T-helper 1 cell treated with Interleukin-12 subunit alpha and Interleukin-12 subunit beta and Interleukin-4 antibody, amounts not matched to agents 30 ng/mL and 1 ng/mL, for 36 hours (primary cell): Measurements from ENCODE around the gene CEP70. TPM values are rescaled to one million over a fixed set of nuclear protein-coding genes. Genes with fewer than 3 reads are reported as not detected.
"Not testable (repeated sequence)": the region's sequence is repeated elsewhere in the genome, so short reads cannot be mapped to it uniquely, and the experiment has no call there.

Experiments used
- intact Hi-C: fragments of 100-400 bp; cut with micrococcal nuclease; formaldehyde crosslinking; loops from one replicate; pipeline ENCODE4 v1.15.1; 2024
- total RNA-seq: library from RNA; stranded (reverse); gene quantifications from 2 replicates; pipeline ENCODE4 v1.2.3, GENCODE V29; 2022

The CEP70 gene, protein sequence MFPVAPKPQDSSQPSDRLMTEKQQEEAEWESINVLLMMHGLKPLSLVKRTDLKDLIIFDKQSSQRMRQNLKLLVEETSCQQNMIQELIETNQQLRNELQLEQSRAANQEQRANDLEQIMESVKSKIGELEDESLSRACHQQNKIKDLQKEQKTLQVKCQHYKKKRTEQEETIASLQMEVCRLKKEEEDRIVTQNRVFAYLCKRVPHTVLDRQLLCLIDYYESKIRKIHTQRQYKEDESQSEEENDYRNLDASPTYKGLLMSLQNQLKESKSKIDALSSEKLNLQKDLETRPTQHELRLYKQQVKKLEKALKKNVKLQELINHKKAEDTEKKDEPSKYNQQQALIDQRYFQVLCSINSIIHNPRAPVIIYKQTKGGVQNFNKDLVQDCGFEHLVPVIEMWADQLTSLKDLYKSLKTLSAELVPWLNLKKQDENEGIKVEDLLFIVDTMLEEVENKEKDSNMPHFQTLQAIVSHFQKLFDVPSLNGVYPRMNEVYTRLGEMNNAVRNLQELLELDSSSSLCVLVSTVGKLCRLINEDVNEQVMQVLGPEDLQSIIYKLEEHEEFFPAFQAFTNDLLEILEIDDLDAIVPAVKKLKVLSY
- 6.5 and 7.4 TPM in 2 replicates for total RNA-seq

DNA sequence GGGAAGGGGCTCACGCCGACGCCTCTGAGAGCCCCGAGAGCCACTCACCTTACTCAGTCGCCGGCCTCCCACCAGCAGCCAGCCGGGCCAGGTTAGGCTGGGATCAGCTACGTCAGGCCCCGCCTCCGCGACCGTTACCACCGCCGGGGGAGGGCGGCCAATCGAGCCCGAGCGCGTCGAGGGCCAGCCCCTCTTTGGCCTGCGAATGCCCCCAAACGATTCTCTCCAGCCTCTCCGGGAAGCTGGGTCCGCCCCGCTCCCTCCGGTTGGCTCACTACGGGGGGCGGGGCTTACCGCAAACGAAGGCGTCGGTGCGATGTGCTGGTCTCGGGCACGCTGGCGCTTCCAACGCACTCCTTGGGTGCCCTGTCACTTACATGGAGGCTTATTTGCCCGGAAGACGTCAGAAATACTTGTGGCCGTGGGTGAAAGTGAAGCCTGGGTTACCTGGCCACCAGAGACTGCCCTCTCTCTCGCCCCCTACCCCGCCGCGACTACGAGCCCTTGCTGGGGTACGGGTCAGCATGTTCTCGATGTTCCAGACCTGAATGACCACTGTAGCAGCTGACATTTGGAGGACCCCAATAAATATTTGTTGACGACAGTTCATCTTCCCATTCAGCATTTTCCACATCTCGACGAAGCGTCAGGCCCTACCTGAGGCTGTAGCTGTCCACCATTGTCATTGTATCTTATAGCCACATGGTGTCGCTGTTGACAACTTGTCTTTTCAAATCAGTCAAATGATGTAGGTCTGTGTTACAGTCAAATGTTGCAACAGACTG is at the start of gene CEP70:
TSS of gene CEP70 (minus strand) at position 111 of the 785 bp plus-strand sequence. CDS start 21,333 bp downstream, outside the sequence.
- intact Hi-C loops = loop anchor here (1.0 to 10.0 kb wide), 21 partner anchors 15 to 793 kb away; partner anchors contain the start of genes ARMC8, COPB2, DBR1 and MRPS22

DNA sequence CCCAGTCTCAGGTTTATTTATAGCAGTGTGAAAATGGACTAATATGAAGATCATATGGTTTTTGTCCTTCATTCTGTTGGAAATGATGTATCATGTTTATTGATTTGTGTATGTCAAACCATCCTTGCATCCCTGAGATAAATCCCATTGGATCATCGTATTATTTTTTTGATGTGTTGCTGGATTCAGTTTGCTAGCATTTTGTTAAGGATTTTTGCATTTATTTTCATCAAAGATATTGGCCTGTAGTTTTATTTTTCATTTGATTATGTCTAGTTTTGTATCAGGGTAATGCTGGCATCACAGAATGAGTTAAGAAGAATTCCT is 48.8 kb upstream of the CEP70 start:
- intact Hi-C loops = no loop called here

DNA sequence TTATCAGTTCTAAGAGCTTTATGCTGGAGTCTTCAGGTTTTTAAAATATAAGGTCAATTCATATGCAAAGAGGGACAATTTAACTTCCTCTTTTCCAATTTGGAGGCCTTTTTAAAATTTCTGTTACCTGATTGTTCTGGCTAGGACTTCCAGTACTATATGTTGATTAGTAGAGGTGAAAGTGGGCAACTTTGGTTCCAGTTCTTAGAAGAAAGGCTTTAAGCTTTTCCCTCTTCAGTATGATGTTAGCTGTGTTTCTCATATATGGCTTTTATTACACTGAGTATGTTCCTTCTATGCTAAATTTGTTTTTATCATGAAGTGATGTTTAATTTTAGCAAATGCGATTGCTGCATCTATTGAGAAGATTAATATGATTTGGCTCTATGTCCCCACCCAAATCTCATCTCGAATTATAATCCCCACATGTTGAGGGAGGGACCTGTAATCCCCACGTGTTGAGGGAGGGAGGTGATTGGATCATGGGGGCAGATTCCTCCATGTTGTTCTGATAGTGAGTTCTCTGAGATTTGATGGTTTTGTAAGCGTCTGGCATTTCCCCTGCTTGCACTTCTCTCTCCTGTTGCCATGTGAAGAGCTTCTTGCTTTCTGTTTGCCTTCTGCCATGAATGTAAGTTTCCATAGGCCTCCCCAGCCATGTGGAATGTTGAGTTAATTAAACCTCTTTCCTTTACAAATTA is 48.3 kb upstream of the CEP70 start:
- intact Hi-C loops = no loop called here

DNA sequence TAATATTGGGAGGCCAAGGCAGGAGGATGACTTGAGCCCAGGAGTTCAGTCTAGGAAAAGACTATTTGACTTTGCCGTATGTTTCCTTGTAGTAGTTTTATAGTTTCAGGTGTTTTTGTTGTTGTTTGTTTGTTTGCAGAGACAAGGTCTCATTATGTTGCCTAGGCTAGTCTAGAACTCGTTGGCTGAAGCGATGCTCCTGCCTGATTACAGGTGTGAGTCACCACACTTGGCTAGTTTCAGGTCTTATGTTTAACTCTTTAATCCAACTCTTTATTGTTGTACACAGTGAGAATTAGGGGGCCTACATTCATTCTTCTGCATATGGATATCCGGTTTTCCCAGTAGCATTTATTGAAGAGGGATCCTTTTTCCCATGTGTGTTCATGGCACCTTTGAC is 46.5 kb upstream of the CEP70 start:
- intact Hi-C loops = no loop called here

DNA sequence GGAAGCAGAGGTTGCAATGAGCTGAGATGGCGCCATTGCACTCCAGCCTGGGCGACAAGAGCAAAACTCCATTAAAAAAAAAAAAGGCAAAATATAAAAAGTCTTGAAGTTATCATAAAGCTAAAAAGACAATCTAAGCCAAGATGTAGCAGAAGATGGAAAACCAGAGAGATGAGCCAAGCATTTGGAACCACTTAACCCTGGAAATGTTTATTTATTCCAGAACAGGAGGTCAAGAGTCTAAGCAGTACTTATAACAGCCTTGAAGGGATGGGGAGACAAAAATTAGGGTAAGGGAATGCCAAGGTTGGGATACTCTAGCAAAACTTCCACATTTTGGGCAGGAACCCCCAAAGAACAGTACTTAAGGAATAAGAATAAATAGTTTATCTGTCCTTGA is 44.6 kb upstream of the CEP70 start:
- intact Hi-C loops = no loop called here

DNA sequence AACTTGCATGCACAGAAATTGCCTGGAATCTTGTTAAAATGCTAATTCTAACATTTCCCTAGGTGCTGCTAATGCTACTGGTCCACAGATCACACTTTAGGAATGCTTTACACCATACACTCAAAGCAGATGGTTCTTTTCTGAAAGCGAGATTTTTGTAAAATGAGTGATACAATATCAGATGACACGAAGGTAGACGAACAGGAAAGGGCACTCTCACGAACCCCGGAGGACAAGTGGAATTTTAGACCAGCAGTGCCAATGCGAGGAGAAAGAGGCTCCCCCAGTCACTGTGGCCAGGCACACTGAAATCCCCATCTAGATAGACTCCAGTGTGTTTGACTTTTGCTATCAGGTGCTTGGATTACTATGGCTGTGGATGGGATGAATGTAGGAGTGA is 35.5 kb upstream of the CEP70 start:
- intact Hi-C loops = no loop called here

DNA sequence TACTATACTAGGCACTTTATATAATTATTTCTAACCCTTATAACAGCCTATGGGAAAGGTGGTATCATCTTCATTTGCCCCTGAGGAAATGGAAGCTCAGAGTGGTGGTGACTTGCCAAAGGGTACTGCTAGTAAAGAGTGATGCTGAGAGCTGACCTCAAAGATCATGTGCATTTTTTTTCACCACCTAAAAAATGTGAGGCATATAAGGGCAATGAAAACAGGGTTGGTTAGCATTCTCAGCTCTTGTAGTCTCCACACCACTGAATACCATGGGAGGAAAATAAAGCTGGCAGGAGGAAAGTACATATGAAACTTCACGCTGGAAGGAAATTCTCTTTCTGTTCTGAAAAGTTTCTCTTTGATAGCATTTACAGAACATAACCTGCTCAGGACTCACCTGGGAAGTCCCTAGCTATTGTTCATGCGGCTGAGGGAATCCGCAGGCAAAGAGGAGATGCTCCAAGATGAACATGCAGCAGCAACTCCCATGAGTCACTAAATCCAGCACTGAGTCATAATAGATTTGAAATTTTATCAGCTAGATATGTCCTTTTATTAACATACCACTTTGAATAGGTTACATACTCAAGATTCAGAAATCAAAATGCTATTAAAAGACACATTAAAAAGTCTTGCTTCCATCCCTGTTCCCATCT is 31.8 kb upstream of the CEP70 start:
- intact Hi-C loops = no loop called here

DNA sequence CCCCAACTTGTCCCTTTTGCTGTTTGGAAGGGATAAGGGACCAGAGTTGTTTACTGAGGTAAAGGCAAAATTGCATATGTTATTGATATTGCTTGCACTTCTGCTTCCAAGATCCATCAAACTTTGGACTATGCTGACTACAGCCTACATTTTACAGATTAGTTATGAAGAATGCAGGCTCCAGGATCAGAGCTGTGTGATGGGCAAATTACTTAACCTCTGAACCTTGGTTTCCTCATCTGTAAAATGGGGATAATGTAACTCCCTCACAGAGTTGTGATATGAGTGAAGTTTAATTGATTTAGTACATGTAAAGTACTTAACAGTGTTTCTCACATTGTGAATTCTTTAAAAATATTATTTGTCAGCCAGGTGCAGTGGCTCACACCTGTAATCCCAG is 30.5 kb upstream of the CEP70 start:
- intact Hi-C loops = no loop called here

DNA sequence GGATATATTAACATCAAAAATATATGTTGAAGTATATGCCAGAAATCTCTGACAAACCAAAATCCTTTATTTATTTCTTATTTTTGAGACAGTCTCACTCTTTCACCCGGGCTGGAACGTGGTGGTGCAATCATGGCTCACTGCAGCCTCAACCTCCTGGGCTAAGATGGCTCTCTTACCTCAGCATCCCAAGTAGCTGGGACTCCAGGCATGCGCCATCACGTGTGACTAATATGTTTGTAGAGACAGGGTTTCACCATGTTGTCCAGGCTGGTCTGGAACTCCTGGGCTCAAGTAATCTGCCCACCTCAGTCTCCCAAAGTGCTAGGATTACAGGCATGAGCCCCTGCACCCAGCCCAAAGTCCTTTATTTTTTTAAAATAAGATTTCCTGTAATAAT is 26.4 kb upstream of the CEP70 start:
- intact Hi-C loops = no loop called here

DNA sequence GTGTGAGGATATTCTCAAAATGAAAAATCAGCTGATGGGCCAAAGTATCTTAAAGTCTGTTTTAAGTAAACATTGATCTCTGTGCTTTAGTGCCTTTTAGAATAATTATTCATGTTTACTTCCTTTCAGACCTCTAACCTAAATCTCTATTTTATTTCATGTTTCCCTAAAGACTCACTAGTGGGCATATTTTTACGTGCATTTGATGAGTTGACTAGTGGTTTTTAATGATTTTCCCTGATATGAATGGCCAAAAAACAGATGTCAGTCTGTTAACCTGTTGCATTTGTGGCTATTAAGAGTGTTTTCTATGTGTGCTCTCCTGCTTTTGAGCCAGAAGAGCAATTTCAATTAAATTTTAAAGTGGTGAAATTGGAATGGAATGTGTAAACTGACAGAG is 21.4 kb upstream of the CEP70 start:
- intact Hi-C loops = no loop called here

DNA sequence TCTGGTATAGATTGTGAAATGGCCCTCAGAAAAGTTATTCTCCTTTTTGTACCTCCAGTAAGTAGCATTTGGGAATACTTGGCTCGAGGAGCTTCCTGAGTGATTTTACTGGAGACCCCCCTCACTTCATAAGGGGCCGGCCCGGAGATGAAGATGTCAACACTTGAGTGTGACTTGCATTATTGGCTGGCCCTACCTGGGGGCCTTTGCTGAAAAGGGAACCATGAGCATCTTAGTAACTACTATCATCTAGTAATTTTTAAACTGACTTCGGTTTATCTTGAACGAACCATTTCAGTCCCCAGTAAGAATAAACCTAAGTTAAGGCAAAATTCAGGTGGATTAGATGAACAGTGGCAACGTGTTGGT is 15.8 kb upstream of the CEP70 start:
- intact Hi-C loops = loop anchor here (1.0 to 5.0 kb wide), 6 partner anchors 16 to 438 kb away; partner anchors contain the start of genes ARMC8, CEP70, DBR1 and NME9

DNA sequence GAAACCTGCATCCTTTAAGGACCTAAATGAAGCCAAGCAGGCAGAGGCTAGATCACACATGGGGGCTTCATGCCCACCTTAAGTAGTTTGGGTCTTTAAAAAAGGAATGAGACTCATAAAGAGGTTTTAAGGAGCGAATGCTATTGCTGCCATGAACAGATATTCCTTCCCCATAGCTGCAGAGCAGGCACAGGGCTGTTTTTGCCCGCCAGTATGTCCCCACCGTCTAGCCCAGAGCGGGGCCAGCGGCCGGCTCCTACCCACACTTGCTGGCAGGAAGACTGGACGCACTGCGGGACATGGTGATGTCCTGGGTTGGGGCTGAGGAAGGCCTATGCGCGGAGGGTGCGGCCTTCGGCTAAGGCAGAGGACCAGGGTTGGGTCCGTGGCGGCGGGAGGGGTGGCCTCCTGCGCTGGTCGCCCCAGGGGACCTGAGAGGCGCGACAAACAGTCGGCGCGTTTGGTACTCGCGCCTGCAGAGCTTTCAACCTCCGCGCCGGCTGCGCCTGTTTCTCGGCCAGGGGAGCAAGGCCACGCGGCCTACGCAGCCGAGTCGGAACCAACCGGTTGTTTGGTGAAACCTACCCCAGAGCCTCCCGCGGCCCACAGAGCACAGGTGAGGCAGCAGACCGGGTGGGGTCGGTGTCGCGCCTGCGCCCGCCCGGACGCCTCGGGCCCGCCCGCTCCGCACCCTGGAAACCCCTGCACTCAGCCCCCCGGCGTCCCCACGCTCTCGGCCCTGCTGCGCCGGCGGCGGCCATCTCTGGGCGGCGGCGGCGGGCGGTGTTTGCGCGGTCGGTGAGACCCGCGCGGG is 14.5 kb upstream of the CEP70 start, which contains the start of gene FAIM:
TSS of gene FAIM (plus strand) at position 450 of the 814 bp plus-strand sequence. CDS start 10,956 bp downstream, outside the sequence.
- intact Hi-C loops = loop anchor here (1.0 to 5.0 kb wide), 6 partner anchors 14 to 436 kb away; partner anchors contain the start of genes ARMC8, CEP70, DBR1 and NME9

DNA sequence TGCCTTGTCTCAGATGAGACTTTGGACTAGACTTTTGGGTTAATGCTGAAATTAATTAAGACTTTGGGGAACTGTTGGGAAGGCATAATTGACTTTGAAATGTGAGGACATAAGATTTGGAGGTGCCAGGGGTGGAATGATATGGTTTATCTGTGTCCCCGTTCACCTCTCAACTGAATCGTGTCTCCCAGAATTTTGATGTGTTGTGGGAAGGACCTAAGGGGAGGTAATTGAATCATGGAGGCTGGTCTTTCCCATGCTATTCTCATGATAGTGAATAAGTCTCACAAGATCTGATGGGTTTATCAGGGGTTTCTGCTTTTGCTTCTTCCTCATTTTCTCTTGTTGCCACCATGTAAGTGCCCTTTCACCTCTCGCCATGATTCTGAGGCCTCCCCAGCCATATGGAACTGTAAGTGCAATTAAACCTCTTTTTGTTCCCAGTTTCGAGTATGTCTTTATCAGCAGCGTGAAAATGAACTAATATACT is 10.1 kb upstream of the CEP70 start:
- intact Hi-C loops = not testable (repeated sequence)

DNA sequence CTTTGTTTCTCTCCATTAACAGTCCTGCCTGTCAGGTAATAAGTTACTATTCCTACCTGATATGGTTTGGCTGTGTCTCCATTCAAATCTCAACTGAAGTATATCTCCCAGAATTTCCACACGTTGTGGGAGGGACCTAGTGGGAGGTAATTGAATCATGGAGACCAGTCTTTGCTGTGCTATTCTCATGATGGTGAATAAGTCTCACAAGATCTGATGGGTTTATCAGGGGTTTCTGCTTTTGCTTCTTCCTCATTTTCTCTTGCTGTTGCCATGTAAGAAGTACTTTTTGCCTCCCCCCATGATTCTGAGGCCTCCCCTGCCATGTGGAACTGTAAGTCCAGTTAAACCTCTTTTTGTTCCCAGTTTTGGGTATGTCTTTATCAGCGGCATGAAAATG is 7.6 kb upstream of the CEP70 start:
- intact Hi-C loops = not testable (repeated sequence)

DNA sequence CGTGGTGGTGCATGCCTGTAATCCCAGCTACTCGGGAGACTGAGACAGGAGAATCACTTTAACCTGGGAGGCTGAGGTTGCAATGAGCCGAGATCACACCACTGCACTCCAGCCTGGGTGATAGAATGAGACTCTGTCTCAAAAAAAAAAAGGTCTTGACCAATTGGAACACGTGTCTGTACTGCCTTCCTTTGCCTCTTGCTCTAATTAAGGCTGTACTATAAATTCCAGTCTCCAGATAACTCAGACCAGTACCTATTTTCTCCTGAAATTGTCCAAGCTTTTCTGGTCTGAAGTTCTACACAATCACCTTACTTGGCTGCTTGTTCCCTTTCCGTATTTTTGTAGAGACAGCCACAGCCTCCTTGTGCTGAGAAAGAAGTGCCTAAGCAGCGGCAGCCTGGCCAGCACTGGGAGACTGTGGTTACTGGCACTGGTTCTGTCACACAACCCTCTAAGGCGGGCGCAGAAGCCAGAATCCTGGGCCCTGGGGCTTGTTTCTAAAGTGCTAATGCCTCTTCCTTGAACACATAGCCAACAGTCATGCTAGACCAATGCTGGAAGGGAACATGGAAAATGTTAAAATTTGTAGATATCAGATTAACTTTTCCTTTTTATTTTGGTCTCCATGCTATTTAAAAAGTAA is 6.2 kb upstream of the CEP70 start:
- intact Hi-C loops = no loop called here

DNA sequence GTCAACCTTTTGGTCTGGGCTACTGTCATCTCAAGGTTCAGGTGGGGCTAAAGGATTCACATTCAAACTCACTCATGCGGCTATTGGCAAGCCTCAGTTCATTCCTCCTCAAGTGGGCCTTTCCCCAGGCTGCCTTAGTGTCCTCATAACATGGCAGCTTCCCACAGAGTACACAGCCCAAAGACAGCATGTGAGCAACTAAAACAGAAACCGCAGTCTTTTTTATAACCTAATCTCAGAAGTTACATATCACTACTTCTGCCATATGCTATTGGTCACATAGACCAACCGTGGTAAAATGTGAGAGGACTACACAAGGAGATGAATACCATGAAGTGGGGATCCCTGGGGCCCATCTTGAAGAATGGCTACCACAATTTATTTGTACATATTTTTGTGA is 4.5 kb upstream of the CEP70 start:
- intact Hi-C loops = loop anchor here (10.0 kb wide), 1 partner anchor 516 kb away; no protein-coding TSS in a partner anchor

DNA sequence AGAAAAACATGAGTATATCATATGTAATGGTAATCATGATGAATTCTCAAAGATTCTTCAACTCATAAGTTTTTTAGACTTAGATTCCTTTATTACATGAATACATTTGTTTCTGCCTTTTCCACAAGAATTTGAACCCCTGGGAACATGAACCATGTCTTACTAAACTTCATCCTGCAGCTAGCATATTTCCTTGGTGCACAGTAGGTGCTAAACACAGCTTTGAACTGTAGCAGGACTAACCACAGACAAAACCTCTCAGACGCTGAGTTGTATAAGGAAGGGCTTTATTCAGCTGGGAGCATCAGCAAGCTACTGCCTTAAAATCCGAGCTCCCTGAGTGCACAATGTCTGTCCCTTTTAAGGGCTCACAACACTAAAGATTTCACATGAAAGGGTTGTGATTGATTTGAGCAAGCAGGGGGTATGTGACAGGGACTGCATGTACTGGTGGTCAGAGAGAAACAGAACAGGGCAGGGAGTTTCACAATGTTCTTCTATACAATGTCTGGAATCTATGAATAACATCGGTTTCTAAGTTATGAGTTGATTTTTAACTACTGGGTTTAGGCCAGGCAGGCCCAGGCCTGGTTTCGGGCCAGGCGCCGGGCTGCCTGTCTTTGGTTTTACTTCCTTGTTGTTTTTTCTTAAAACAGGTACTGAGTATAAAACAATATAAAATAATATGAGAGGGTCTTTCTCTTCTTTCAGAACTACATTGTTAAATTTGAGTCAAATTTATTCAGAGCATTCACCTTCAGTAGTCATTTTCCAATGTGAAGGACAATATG is 3.3 kb upstream of the CEP70 start:
- intact Hi-C loops = loop anchor here (10.0 kb wide), 1 partner anchor 517 kb away; no protein-coding TSS in a partner anchor
